HEK293 (cell line): ENCODE results near the gene RACK1.

Experiments used
- CTCF ChIA-PET: fragments of 350-600 bp; formaldehyde crosslinking; extraction: SDS; loops from one replicate; lab custom pipeline; 2021; ENCODE audit warnings: antibody characterized with exemption; lab: Yijun Ruan, JAX
- POLR2A ChIA-PET: fragments of 300-600 bp; formaldehyde crosslinking; extraction: SDS; loops from one replicate; lab custom pipeline; 2020; ENCODE audit warnings: antibody characterized with exemption, inconsistent platforms; lab: Yijun Ruan, JAX
- H3K27ac ChIP-seq: fragments of 200-500 bp; sonication (Bioruptor generic); 2 replicates; pipeline ENCODE4 v1.5.1; 2014; ENCODE audit warnings: low read depth, low read length, control low read depth, inconsistent platforms; ENCODE audit errors: extremely low read depth
- H3K36me3 ChIP-seq, 2 experiments: fragments of 200-500 bp in 1 of 2; sonication (Bioruptor generic) in 1 of 2; 1 replicate in 1 of 2; 2 replicates in 1 of 2; pipeline ENCODE4 v1.5.1; 2014 to 2017; ENCODE audit warnings: inconsistent platforms in 2 of 2, low read length in 2 of 2; ENCODE audit not compliant: control insufficient read depth in 2 of 2, insufficient read depth in 1 of 2
- H3K4me1 ChIP-seq: fragments of 200-500 bp; sonication (Bioruptor generic); 2 replicates; pipeline ENCODE4 v1.5.1; 2014; ENCODE audit warnings: mild to moderate bottlenecking, low read length, inconsistent platforms; ENCODE audit not compliant: control insufficient read depth, insufficient read depth
- H3K4me3 ChIP-seq: 2 replicates; pipeline ENCODE4 v1.5.1; 2011; ENCODE audit warnings: low read depth, mild to moderate bottlenecking, control low read depth, low read length, moderate library complexity
- H3K9me3 ChIP-seq: fragments of 200-500 bp; sonication (Bioruptor generic); 2 replicates; pipeline ENCODE4 v1.5.1; 2014; ENCODE audit warnings: low read depth, low read length, inconsistent platforms; ENCODE audit not compliant: control insufficient read depth, insufficient read depth
- GLI2 ChIP-seq: fragments of 450-650 bp; formaldehyde crosslinking; IDR thresholded peaks from 2 replicates; pipeline ENCODE4; 2017; ENCODE audit warnings: missing biosample characterization, missing genetic modification characterization, low read depth, borderline replicate concordance
- MYNN ChIP-seq: fragments of 450-650 bp; formaldehyde crosslinking; IDR thresholded peaks from 2 replicates; pipeline ENCODE4 v1.5.1; 2016; ENCODE audit warnings: missing biosample characterization, missing genetic modification characterization, borderline replicate concordance
- OVOL3 ChIP-seq: fragments of 450-650 bp; formaldehyde crosslinking; IDR thresholded peaks from 2 replicates; pipeline ENCODE4 v1.5.1; 2016; ENCODE audit warnings: missing biosample characterization, missing genetic modification characterization
- ZBTB8A ChIP-seq: fragments of 450-650 bp; formaldehyde crosslinking; IDR thresholded peaks from 2 replicates; pipeline ENCODE4 v1.5.1; 2016; ENCODE audit warnings: missing biosample characterization, missing genetic modification characterization
- ZFP69B ChIP-seq: fragments of 450-650 bp; formaldehyde crosslinking; IDR thresholded peaks from 2 replicates; pipeline ENCODE4 v1.5.1; 2016; ENCODE audit warnings: missing biosample characterization, missing genetic modification characterization
- ZNF133 ChIP-seq: fragments of 450-650 bp; formaldehyde crosslinking; IDR thresholded peaks from 2 replicates; pipeline ENCODE4 v1.5.1; 2016; ENCODE audit warnings: missing biosample characterization, missing genetic modification characterization
- ZNF274 ChIP-seq, 2 experiments: fragments of 200-500 bp in 1 of 2; fragments of 450-650 bp in 1 of 2; sonication (Bioruptor generic) in 1 of 2; formaldehyde crosslinking in 1 of 2; IDR thresholded peaks; 2 replicates each; pipeline versions ENCODE4 v1.5.1 to v1.6.1; 2014 to 2016; ENCODE audit warnings: borderline replicate concordance in 1 of 2, inconsistent platforms in 1 of 2, low read length in 1 of 2, missing biosample characterization in 1 of 2, missing genetic modification characterization in 1 of 2
- ZNF311 ChIP-seq: fragments of 450-650 bp; formaldehyde crosslinking; IDR thresholded peaks from 2 replicates; pipeline ENCODE4 v1.5.1; 2017; ENCODE audit warnings: missing biosample characterization, missing genetic modification characterization, borderline replicate concordance
- ZNF350 ChIP-seq: fragments of 450-650 bp; formaldehyde crosslinking; IDR thresholded peaks from 2 replicates; pipeline ENCODE4 v1.5.0; 2017; ENCODE audit warnings: missing biosample characterization, mild to moderate bottlenecking, missing genetic modification characterization
- ZNF501 ChIP-seq: fragments of 450-650 bp; formaldehyde crosslinking; IDR thresholded peaks from 2 replicates; pipeline ENCODE4 v1.5.1; 2016; ENCODE audit warnings: missing biosample characterization, missing genetic modification characterization
- ZNF514 ChIP-seq: fragments of 450-650 bp; formaldehyde crosslinking; IDR thresholded peaks from 2 replicates; pipeline ENCODE4 v1.5.1; 2016; ENCODE audit warnings: missing biosample characterization, missing genetic modification characterization
- ZNF555 ChIP-seq: fragments of 450-650 bp; formaldehyde crosslinking; conservative IDR thresholded peaks from 2 replicates; pipeline ENCODE4 v1.5.1; 2017; ENCODE audit warnings: missing biosample characterization, mild to moderate bottlenecking, missing genetic modification characterization, inconsistent platforms
- ZNF600 ChIP-seq: fragments of 450-650 bp; formaldehyde crosslinking; IDR thresholded peaks from 2 replicates; pipeline ENCODE4 v1.5.1; 2016; ENCODE audit warnings: missing biosample characterization, missing genetic modification characterization
- ZNF670 ChIP-seq: fragments of 450-650 bp; formaldehyde crosslinking; IDR thresholded peaks from 2 replicates; pipeline ENCODE4 v1.5.1; 2016; ENCODE audit warnings: missing biosample characterization, missing genetic modification characterization, low read depth
- ZNF707 ChIP-seq: fragments of 450-650 bp; formaldehyde crosslinking; IDR thresholded peaks from 2 replicates; pipeline ENCODE4 v1.5.1; 2016; ENCODE audit warnings: missing biosample characterization, missing genetic modification characterization
- ZNF76 ChIP-seq: fragments of 450-650 bp; formaldehyde crosslinking; IDR thresholded peaks from 2 replicates; pipeline ENCODE4; 2016; ENCODE audit warnings: low read depth, missing biosample characterization, missing genetic modification characterization, borderline replicate concordance
- ZNF777 ChIP-seq: fragments of 450-650 bp; formaldehyde crosslinking; IDR thresholded peaks from 2 replicates; pipeline ENCODE4 v1.5.1; 2017; ENCODE audit warnings: missing biosample characterization, missing genetic modification characterization, borderline replicate concordance
- TF ChIP-seq, protein P1 (sequence below): fragments of 450-650 bp; formaldehyde crosslinking; IDR thresholded peaks from 2 replicates; pipeline ENCODE4 v1.5.1; 2016; ENCODE audit warnings: missing biosample characterization, missing genetic modification characterization, low read depth
- TF ChIP-seq, protein P2 (sequence below): fragments of 450-650 bp; formaldehyde crosslinking; IDR thresholded peaks from 2 replicates; pipeline ENCODE4 v1.5.1; 2016; ENCODE audit warnings: missing biosample characterization, missing genetic modification characterization
- TF ChIP-seq, protein P3 (sequence below): fragments of 450-650 bp; formaldehyde crosslinking; IDR thresholded peaks from 2 replicates; pipeline ENCODE4 v1.5.1; 2016; ENCODE audit warnings: missing biosample characterization, missing genetic modification characterization
- TF ChIP-seq, protein P4 (sequence below): fragments of 450-650 bp; formaldehyde crosslinking; optimal IDR thresholded peaks from 2 replicates; pipeline ENCODE3; 2016; ENCODE audit warnings: missing biosample characterization, mild to moderate bottlenecking, missing genetic modification characterization
- TF ChIP-seq, protein P5 (sequence below): IDR thresholded peaks from 2 replicates; pipeline ENCODE4 v1.6.1; 2011; ENCODE audit warnings: mild to moderate bottlenecking, low read depth, low read length, borderline replicate concordance
- TF ChIP-seq, protein P6 (sequence below): fragments of 450-650 bp; formaldehyde crosslinking; IDR thresholded peaks from 2 replicates; pipeline ENCODE4 v1.5.1; 2017; ENCODE audit warnings: missing biosample characterization, mild to moderate bottlenecking, missing genetic modification characterization, moderate library complexity
- TF ChIP-seq, protein P7 (sequence below): fragments of 450-650 bp; formaldehyde crosslinking; IDR thresholded peaks from 2 replicates; pipeline ENCODE4 v1.5.1; 2017; ENCODE audit warnings: missing biosample characterization, missing genetic modification characterization

Gene RACK1

DNA sequence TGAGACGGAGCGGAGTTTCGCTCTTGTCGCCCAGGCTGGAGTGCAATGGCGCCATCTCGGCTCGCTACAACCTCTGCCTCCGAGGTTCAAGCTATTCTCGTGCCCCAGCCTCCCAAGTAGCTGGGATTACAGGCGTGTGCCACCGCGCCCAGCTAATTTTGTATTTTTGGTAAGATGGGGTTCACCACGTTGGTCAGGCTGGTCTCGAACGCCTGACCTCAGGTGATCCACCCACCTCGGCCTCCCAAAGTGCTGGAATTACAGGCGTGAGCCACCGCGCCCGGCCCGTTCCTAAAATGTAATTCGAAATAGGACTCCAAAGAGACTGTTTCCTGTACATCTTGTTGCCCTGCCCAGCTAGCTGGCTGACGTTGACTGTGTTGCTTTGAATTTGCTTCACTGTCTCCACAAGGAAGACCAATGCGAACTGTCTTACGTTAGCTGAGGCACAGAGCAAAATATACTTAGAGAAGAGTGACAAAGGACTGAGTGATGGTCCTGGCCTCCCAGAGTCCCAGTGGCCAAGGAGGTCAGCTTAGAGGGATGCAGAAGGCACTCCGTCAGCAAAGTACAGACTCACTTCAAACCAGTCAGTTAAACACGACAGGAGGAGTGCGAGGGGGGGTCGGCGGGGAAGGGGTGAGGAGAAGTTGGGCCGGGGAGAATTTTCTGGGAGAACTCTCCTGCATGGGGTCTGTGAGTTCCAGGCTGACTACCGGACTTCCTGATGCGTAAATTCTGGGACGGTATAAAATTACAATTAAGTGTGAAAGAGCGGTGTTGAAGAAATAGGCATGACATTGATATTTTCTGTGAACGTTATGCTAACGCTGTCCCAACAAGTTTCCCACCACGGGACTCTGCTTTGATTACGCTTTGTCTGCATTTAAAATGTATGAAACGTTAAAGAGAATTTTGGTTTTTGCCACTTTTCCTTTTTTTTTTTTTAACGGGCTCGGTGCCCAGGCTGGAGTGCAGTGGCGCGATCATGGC, 27.4 kb downstream of the RACK1 start:
- Histone ChIP-seq H3K36me3 (no peaks in the 10 kb centered on the region), H3K27ac (no peak overlapping the region), H3K4me1 (no peaks in the 10 kb centered on the region), H3K9me3 (no peaks in the 10 kb centered on the region), H3K4me3 (peak overlapping the region; percentile 29)
- CTCF ChIA-PET, result no interaction called here
- POLR2A ChIA-PET, result interaction anchor here (1.3 to 2.1 kb wide), 2 partner anchors 9 to 27 kb away, joined by 5 to 7 read pairs; no protein-coding TSS in a partner anchor
- TF ChIP-seq ZNF76, result peak; percentile 26; the same call in 1 of the 2 replicates
- TF ChIP-seq, protein P1, sequence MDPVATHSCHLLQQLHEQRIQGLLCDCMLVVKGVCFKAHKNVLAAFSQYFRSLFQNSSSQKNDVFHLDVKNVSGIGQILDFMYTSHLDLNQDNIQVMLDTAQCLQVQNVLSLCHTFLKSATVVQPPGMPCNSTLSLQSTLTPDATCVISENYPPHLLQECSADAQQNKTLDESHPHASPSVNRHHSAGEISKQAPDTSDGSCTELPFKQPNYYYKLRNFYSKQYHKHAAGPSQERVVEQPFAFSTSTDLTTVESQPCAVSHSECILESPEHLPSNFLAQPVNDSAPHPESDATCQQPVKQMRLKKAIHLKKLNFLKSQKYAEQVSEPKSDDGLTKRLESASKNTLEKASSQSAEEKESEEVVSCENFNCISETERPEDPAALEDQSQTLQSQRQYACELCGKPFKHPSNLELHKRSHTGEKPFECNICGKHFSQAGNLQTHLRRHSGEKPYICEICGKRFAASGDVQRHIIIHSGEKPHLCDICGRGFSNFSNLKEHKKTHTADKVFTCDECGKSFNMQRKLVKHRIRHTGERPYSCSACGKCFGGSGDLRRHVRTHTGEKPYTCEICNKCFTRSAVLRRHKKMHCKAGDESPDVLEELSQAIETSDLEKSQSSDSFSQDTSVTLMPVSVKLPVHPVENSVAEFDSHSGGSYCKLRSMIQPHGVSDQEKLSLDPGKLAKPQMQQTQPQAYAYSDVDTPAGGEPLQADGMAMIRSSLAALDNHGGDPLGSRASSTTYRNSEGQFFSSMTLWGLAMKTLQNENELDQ (tag by site-specific recombination), result no peak
- 0 out of 2 replicates have a peak, but pooled peaks have one; percentile 54 for TF ChIP-seq ZNF501 (tag by site-specific recombination)
- no peak for TF ChIP-seq ZNF350 (tag by site-specific recombination)
- TF ChIP-seq, protein P2, sequence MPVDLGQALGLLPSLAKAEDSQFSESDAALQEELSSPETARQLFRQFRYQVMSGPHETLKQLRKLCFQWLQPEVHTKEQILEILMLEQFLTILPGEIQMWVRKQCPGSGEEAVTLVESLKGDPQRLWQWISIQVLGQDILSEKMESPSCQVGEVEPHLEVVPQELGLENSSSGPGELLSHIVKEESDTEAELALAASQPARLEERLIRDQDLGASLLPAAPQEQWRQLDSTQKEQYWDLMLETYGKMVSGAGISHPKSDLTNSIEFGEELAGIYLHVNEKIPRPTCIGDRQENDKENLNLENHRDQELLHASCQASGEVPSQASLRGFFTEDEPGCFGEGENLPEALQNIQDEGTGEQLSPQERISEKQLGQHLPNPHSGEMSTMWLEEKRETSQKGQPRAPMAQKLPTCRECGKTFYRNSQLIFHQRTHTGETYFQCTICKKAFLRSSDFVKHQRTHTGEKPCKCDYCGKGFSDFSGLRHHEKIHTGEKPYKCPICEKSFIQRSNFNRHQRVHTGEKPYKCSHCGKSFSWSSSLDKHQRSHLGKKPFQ, result 0 out of 2 replicates have a peak, but pooled peaks have one; percentile 25
- TF ChIP-seq ZNF707, result no peak
- TF ChIP-seq ZNF777 (tag by site-specific recombination), result no peak
- TF ChIP-seq ZNF555 (tag by site-specific recombination), result no peak
- peak; percentile 91 for TF ChIP-seq ZBTB8A (tag by site-specific recombination)
- no peak for TF ChIP-seq ZNF274 (IDR thresholded peaks at IDR 0.05; ENCODE audit: low read length)
- TF ChIP-seq ZNF274 (tag by site-specific recombination; IDR thresholded peaks at IDR 0.05; ENCODE audit: borderline replicate concordance), result no peak
- TF ChIP-seq, protein P3, sequence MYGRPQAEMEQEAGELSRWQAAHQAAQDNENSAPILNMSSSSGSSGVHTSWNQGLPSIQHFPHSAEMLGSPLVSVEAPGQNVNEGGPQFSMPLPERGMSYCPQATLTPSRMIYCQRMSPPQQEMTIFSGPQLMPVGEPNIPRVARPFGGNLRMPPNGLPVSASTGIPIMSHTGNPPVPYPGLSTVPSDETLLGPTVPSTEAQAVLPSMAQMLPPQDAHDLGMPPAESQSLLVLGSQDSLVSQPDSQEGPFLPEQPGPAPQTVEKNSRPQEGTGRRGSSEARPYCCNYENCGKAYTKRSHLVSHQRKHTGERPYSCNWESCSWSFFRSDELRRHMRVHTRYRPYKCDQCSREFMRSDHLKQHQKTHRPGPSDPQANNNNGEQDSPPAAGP (tag by site-specific recombination), result peak; percentile 18; the same call in 1 of the 2 replicates
- no peak for TF ChIP-seq ZNF514
- no peak for TF ChIP-seq ZNF670 (tag by site-specific recombination)
- no peak for TF ChIP-seq MYNN (tag by site-specific recombination)
- no peak for TF ChIP-seq ZNF311
- no peak for TF ChIP-seq OVOL3 (tag by site-specific recombination)
- no peak for TF ChIP-seq ZNF133
- TF ChIP-seq, protein P4, sequence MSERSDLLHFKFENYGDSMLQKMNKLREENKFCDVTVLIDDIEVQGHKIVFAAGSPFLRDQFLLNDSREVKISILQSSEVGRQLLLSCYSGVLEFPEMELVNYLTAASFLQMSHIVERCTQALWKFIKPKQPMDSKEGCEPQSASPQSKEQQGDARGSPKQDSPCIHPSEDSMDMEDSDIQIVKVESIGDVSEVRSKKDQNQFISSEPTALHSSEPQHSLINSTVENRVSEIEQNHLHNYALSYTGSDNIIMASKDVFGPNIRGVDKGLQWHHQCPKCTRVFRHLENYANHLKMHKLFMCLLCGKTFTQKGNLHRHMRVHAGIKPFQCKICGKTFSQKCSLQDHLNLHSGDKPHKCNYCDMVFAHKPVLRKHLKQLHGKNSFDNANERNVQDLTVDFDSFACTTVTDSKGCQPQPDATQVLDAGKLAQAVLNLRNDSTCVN (tag by site-specific recombination), result peak; percentile 31
- TF ChIP-seq, protein P5, sequence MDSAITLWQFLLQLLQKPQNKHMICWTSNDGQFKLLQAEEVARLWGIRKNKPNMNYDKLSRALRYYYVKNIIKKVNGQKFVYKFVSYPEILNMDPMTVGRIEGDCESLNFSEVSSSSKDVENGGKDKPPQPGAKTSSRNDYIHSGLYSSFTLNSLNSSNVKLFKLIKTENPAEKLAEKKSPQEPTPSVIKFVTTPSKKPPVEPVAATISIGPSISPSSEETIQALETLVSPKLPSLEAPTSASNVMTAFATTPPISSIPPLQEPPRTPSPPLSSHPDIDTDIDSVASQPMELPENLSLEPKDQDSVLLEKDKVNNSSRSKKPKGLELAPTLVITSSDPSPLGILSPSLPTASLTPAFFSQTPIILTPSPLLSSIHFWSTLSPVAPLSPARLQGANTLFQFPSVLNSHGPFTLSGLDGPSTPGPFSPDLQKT, result no peak
- TF ChIP-seq, protein P6, sequence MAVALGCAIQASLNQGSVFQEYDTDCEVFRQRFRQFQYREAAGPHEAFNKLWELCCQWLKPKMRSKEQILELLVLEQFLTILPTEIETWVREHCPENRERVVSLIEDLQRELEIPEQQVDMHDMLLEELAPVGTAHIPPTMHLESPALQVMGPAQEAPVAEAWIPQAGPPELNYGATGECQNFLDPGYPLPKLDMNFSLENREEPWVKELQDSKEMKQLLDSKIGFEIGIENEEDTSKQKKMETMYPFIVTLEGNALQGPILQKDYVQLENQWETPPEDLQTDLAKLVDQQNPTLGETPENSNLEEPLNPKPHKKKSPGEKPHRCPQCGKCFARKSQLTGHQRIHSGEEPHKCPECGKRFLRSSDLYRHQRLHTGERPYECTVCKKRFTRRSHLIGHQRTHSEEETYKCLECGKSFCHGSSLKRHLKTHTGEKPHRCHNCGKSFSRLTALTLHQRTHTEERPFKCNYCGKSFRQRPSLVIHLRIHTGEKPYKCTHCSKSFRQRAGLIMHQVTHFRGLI (tag by site-specific recombination), result no peak
- TF ChIP-seq, protein P7, sequence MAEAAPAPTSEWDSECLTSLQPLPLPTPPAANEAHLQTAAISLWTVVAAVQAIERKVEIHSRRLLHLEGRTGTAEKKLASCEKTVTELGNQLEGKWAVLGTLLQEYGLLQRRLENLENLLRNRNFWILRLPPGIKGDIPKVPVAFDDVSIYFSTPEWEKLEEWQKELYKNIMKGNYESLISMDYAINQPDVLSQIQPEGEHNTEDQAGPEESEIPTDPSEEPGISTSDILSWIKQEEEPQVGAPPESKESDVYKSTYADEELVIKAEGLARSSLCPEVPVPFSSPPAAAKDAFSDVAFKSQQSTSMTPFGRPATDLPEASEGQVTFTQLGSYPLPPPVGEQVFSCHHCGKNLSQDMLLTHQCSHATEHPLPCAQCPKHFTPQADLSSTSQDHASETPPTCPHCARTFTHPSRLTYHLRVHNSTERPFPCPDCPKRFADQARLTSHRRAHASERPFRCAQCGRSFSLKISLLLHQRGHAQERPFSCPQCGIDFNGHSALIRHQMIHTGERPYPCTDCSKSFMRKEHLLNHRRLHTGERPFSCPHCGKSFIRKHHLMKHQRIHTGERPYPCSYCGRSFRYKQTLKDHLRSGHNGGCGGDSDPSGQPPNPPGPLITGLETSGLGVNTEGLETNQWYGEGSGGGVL (tag by site-specific recombination), result no peak
- TF ChIP-seq ZFP69B, result 0 out of 2 replicates have a peak, but pooled peaks have one; percentile 43
- peak; percentile 79 for TF ChIP-seq ZNF600 (tag by site-specific recombination)
- no peak for TF ChIP-seq GLI2 (tag by site-specific recombination)
